Fibroblast of lung (primary cell): ENCODE measurements around the gene NR1D2.

Source experiments
- CTCF ChIP-seq, 2 donors: IDR thresholded peaks in 1 of 2; conservative IDR thresholded peaks in 1 of 2; 1 replicate in 1 of 2; 2 replicates in 1 of 2; pipeline ENCODE4 v1.5.1; 2011 to 2012; ENCODE audit warnings: low read length in 2 of 2, control low read depth in 1 of 2, inconsistent platforms in 1 of 2, low read depth in 1 of 2, mild to moderate bottlenecking in 1 of 2
- EZH2 ChIP-seq: IDR thresholded peaks from 2 replicates; pipeline ENCODE4 v1.5.1; 2012; ENCODE audit warnings: low read length, control low read depth, mild to moderate bottlenecking; ENCODE audit errors: missing control alignments

DNA sequence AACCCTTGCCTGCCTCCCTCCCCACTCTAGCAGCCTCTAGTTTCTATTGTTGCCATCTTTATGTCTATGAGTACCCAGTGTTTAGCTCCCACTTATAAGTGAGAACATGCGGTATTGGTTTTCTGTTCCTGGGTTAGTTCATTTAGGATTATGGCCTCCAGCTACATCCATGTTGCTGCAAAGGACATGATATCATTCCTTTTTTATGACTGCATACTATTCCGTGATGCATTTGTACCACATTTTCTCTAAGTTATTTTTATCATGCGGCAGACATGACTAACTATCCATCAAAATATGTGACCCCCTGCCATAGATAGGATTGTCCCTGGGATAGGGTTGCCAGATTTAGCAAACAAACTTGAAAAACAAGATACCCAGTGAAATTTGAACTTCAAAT is 58.4 kb downstream of the NR1D2 start:
- TF ChIP-seq CTCF (conservative IDR thresholded peaks at IDR 0.05 in 1 of 2, IDR thresholded peaks at IDR 0.05 in 1 of 2; ENCODE audit: low read depth in 1 of 2, low read length in 2 of 2) (no peak), EZH2 (no peak)
